Thoracic aorta (tissue), 2 donors: ENCODE results near the gene ICOS. TPM values are rescaled to one million over a fixed set of nuclear protein-coding genes. Genes with fewer than 3 reads are reported as not detected.

ENCODE experiments used
- ATAC-seq: fragments of 150-250 bp; one replicate; pipeline ENCODE4 v1.8.0; 2017; ENCODE audit warnings: low read depth; ENCODE audit not compliant: insufficient number of reproducible peaks, low FRiP score
- DNase-seq: peaks from one replicate; pipeline ENCODE4 v3.0.0-alpha.2; 2020; ENCODE audit warnings: low spot score
- H3K27ac ChIP-seq, 2 donors: fragments of 200-600 bp; sonication (generic); 1 replicate in 1 of 2; 2 replicates in 1 of 2; pipeline ENCODE4 v1.5.1; 2016; ENCODE audit warnings: mild to moderate bottlenecking in 2 of 2, moderate library complexity in 2 of 2
- H3K27me3 ChIP-seq: fragments of 200-600 bp; sonication (generic); replicated peaks from 2 replicates; pipeline ENCODE4 v1.6.0; 2016; ENCODE audit warnings: mild to moderate bottlenecking; ENCODE audit not compliant: insufficient read depth
- H3K36me3 ChIP-seq: fragments of 200-600 bp; sonication (generic); one replicate; pipeline ENCODE4 v1.5.1; 2016
- H3K4me1 ChIP-seq, 2 donors: fragments of 200-600 bp; sonication (generic); 1 replicate in 1 of 2; 2 replicates in 1 of 2; pipeline versions ENCODE4 v1.5.1 to v1.6.0; 2016; ENCODE audit warnings: low read depth in 2 of 2, mild to moderate bottlenecking in 1 of 2; ENCODE audit not compliant: control insufficient read depth in 1 of 2
- H3K4me3 ChIP-seq: fragments of 200-600 bp; sonication (generic); 2 replicates; pipeline ENCODE4 v1.5.1; 2016; ENCODE audit warnings: mild to moderate bottlenecking
- H3K9me3 ChIP-seq: fragments of 200-600 bp; sonication (generic); 2 replicates; pipeline ENCODE4 v1.5.1; 2016
- total RNA-seq, 2 donors: library from RNA; depleted of rRNA; stranded (reverse); fragments of >200 nt; gene quantifications; one replicate each; pipeline versions ENCODE4 v1.1.0 to v1.2.3, GENCODE V29; 2016
- TF ChIP-seq, protein P1 (sequence below): fragments of 200-600 bp; sonication (generic); IDR thresholded peaks from one replicate; pipeline ENCODE4 v1.5.1; 2019; ENCODE audit warnings: antibody characterized with exemption

The ICOS gene
- total RNA-seq, 2 donors from 2014 or later = 2.0 TPM; not detected in 1

DNA sequence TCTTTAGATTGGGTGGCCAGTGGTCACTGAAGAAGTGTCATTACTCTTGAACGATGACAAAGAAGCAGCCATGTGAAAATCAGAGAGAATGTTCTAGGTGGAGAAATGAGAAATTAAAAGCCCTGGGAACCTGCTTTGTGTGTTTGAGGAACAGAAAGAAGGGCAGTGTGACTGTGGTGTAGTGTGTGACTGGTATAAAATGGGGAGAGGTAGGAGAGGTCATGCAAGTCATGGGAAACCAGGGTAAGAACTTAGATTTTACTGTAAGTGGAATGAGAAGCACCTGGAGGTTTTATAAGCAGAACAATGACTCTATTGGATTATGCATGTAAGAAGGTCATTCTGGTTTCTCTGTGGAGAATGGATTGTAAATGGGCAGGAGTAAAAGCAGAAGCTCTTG is 12.2 kb downstream of the ICOS start:
- H3K27me3 ChIP-seq = no peaks in the 10 kb centered on the region
- TF ChIP-seq, protein P1, sequence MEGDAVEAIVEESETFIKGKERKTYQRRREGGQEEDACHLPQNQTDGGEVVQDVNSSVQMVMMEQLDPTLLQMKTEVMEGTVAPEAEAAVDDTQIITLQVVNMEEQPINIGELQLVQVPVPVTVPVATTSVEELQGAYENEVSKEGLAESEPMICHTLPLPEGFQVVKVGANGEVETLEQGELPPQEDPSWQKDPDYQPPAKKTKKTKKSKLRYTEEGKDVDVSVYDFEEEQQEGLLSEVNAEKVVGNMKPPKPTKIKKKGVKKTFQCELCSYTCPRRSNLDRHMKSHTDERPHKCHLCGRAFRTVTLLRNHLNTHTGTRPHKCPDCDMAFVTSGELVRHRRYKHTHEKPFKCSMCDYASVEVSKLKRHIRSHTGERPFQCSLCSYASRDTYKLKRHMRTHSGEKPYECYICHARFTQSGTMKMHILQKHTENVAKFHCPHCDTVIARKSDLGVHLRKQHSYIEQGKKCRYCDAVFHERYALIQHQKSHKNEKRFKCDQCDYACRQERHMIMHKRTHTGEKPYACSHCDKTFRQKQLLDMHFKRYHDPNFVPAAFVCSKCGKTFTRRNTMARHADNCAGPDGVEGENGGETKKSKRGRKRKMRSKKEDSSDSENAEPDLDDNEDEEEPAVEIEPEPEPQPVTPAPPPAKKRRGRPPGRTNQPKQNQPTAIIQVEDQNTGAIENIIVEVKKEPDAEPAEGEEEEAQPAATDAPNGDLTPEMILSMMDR = no peak
- no peak overlapping the region for H3K27ac ChIP-seq
- no peak for DNase-seq
- no peak for ATAC-seq
- H3K4me1 ChIP-seq = peaks cover 6 to 11% of the 10 kb centered on the region in 2 donors
- no peak overlapping the region for H3K4me3 ChIP-seq
- no peaks in the 10 kb centered on the region for H3K36me3 ChIP-seq
- no peaks in the 10 kb centered on the region for H3K9me3 ChIP-seq

DNA sequence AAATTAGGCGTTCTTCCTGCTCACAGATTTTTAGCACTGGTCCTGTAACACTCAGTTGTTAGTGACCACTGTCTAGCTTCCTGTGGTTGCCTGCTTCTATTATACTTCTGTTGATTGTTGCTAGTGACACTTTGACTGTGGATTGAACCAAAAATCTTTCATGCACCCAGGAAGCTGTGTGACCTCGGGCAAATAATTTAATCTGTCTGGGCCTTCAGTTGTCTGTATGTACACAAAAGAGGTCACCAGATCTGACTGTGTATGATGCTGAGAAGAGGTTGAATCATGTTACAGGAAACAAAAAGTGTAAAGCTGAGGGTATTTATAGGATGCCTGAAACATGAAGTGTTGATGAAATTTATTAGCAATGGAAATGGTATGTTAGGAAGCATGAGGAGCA is 12.7 kb downstream of the ICOS start:
- H3K4me3 ChIP-seq = no peak overlapping the region
- H3K36me3 ChIP-seq = no peaks in the 10 kb centered on the region
- no peaks in the 10 kb centered on the region for H3K27me3 ChIP-seq
- peaks cover 10 to 16% of the 10 kb centered on the region in 2 donors for H3K4me1 ChIP-seq
- TF ChIP-seq, protein P1 = no peak
- DNase-seq = no peak
- H3K9me3 ChIP-seq = no peaks in the 10 kb centered on the region
- no peak overlapping the region for H3K27ac ChIP-seq
- no peak for ATAC-seq

DNA sequence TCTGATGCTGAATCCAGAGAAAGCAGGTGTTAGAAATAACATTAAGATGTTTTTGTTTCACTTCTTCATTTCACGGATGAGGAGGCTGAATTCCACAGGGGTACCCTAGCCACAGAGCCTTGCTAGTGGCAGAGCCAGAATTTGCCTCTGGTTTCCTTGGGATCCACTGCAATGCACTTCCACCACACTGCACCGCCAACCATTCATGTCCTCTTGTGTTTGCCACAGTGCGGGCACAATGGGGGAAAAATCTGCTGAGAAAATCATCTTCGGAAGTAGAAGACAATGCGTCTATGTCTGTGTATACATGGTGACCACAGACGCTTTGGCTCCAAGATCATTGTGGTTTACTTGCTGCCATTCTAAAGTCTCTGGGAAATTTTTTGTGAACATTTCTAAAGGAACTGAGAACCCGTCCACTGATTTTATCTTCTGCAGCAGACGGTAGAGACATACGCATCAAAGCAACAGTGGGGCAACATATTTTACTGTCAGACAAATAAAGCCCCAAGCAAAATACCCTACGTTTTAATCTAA is 14.9 kb downstream of the ICOS start:
- ATAC-seq = no peak

DNA sequence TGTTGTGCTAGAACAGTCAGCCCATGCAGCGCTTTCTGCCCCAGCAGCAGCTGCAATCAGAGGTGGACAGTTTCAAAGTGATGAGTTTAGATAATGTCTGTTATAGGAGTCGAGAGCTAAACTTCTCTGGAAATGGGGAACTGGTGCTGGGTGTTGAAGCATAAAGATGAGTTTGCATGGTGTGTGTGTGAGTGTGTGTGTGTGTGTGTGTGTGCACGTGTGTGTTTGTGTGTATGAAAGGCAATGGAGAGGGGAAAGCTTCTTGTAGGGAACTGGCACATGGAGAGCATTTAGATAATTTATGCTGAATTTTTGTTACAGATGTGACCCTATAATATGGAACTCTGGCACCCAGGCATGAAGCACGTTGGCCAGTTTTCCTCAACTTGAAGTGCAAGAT is 22.7 kb downstream of the ICOS start:
- Histone ChIP-seq H3K27ac (peak overlapping the region in 1 of 2 donors; percentile 17), H3K27me3 (no peaks in the 10 kb centered on the region), H3K4me1 (peaks cover 5 to 73% of the 10 kb centered on the region in 2 donors), H3K4me3 (no peak overlapping the region), H3K36me3 (no peaks in the 10 kb centered on the region), H3K9me3 (no peaks in the 10 kb centered on the region)
- no peak for DNase-seq
- TF ChIP-seq, protein P1 = no peak
- no peak for ATAC-seq

More for the DNA sequence above, 14.9 kb downstream of the ICOS start:
- Histone ChIP-seq H3K27ac (no peak overlapping the region), H3K36me3 (no peaks in the 10 kb centered on the region), H3K4me3 (no peak overlapping the region), H3K27me3 (no peaks in the 10 kb centered on the region), H3K9me3 (no peaks in the 10 kb centered on the region), H3K4me1 (peaks cover 11 to 20% of the 10 kb centered on the region in 2 donors)
- TF ChIP-seq, protein P1 = no peak
- no peak for DNase-seq

DNA sequence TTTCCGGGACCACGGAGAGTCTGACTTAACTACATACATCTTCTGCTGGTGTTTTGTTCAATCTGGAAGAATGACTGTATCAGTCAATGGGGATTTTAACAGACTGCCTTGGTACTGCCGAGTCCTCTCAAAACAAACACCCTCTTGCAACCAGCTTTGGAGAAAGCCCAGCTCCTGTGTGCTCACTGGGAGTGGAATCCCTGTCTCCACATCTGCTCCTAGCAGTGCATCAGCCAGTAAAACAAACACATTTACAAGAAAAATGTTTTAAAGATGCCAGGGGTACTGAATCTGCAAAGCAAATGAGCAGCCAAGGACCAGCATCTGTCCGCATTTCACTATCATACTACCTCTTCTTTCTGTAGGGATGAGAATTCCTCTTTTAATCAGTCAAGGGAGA is 23.1 kb downstream of the ICOS start:
- no peak for ATAC-seq
- H3K4me1 ChIP-seq = peaks cover 5 to 70% of the 10 kb centered on the region in 2 donors
- H3K27ac ChIP-seq = peak overlapping the region in 1 of 2 donors; percentile 17
- H3K36me3 ChIP-seq = no peaks in the 10 kb centered on the region
- no peaks in the 10 kb centered on the region for H3K27me3 ChIP-seq
- no peak overlapping the region for H3K4me3 ChIP-seq
- no peak for DNase-seq
- TF ChIP-seq, protein P1 = no peak
- no peaks in the 10 kb centered on the region for H3K9me3 ChIP-seq
